Coronary artery (tissue), 2 donors: Measurements from ENCODE around the gene EARS2.
"Not testable (repeated sequence)": the region's sequence is repeated elsewhere in the genome, so short reads cannot be mapped to it uniquely, and the experiment has no call there.

Source experiments
- DNase-seq: peaks from one replicate; pipeline ENCODE4 v3.0.0-alpha.2; 2017; ENCODE audit warnings: low spot score
- H3K27ac ChIP-seq, 2 donors: fragments of 200-600 bp; sonication (generic); one replicate each; pipeline ENCODE4 v1.5.1; 2016 to 2019
- H3K4me3 ChIP-seq: fragments of 200-600 bp; sonication (generic); 2 replicates; pipeline ENCODE4 v1.5.1; 2016; ENCODE audit warnings: mild to moderate bottlenecking, moderate library complexity
- CTCF ChIP-seq: fragments of 200-600 bp; sonication (generic); IDR thresholded peaks from one replicate; pipeline ENCODE4 v1.5.1; 2019; ENCODE audit warnings: antibody characterized with exemption

The EARS2 gene

GRCh38 chr16:23554536-23554935, 2.6 kb downstream of the EARS2 start:
- H3K4me3 ChIP-seq: no peak overlapping the region
- no peak overlapping the region for H3K27ac ChIP-seq
- DNase-seq: no peak
- TF ChIP-seq CTCF: no peak

- TF ChIP-seq CTCF: no peak
- no peak for DNase-seq
- Histone ChIP-seq H3K27ac (no peak overlapping the region), H3K4me3 (no peak overlapping the region)
Measured at GRCh38 chr16:23552161-23552560, 5.0 kb downstream of the EARS2 start.

GRCh38 chr16:23549938-23550337, 7.2 kb downstream of the EARS2 start:
- no peak for DNase-seq
- H3K27ac ChIP-seq: no peak overlapping the region
- H3K4me3 ChIP-seq: no peak overlapping the region
- no peak for TF ChIP-seq CTCF

GRCh38 chr16:23544436-23544835, 12.7 kb downstream of the EARS2 start:
- DNase-seq: no peak
- Histone ChIP-seq H3K4me3 (no peak overlapping the region), H3K27ac (no peak overlapping the region)
- no peak for TF ChIP-seq CTCF

- not testable (repeated sequence) for H3K4me3 ChIP-seq, DNase-seq, H3K27ac ChIP-seq
Measured at GRCh38 chr16:23540817-23541178, 16.4 kb downstream of the EARS2 start.

GRCh38 chr16:23539984-23540816, 16.9 kb downstream of the EARS2 start:
- TF ChIP-seq CTCF: no peak
- Histone ChIP-seq H3K27ac (no peak overlapping the region), H3K4me3 (no peak overlapping the region)
- DNase-seq: no peak

- Histone ChIP-seq H3K27ac (no peak overlapping the region), H3K4me3 (no peak overlapping the region)
- no peak for DNase-seq
- no peak for TF ChIP-seq CTCF
Measured at GRCh38 chr16:23538919-23539278, 18.3 kb downstream of the EARS2 start.
